A375 (cell line): ENCODE results near the gene NAPSA. TPM values are rescaled to one million over a fixed set of nuclear protein-coding genes. Genes with fewer than 3 reads are reported as not detected.

Experiments
- total RNA-seq: library from RNA; depleted of rRNA; stranded (reverse); fragments of >200 nt; shearing (Covaris generic); gene quantifications from 2 replicates; pipeline ENCODE4 v1.2.3, GENCODE V29; 2014; rRNA removed

The NAPSA gene
- total RNA-seq = not detected in 2 replicates

DNA sequence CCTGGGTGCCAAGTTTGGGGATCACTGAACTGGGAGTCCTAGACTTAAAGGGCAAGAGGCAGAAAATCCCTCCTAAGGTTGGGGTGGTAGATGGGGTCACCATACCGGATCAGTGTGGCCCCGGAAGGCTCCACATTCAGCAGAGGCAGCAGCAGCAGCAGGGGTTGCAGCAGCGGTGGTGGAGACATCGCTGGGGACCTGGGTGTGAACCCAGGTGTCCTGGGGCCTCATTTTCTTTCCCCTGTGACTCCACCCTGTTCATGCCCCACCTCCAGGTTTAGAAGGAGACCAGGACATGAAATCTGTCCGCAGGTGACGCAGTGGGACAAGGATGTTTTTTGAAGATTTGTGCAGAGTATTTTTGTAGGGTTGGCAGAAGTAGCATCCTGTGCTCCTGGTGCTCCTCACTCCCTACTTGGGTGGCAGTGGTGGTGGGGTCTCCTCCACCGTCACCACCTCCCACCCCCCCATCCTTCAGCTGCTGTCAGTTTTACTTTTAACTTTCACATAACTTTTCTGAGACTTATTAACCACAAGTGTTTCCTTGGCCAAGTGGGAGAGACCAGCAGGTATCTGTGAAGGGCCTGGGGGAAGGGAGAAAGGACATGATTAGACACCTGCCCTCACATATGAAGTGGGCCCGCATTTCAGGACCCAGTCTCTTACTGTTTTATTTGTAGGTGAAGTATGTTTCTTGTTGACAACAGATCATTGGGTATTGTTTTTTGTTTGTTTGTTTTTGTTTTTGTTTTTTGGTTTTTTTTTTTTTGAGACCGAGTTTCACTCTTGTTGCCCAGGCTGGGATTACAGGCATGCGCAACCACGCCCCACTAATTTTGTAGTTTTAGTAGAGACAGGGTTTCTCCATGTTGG is at the start of gene NAPSA:
NAPSA (minus strand) TSS at position 206 of the 873 bp plus-strand sequence; CDS start at position 188, 18 bp downstream.

DNA sequence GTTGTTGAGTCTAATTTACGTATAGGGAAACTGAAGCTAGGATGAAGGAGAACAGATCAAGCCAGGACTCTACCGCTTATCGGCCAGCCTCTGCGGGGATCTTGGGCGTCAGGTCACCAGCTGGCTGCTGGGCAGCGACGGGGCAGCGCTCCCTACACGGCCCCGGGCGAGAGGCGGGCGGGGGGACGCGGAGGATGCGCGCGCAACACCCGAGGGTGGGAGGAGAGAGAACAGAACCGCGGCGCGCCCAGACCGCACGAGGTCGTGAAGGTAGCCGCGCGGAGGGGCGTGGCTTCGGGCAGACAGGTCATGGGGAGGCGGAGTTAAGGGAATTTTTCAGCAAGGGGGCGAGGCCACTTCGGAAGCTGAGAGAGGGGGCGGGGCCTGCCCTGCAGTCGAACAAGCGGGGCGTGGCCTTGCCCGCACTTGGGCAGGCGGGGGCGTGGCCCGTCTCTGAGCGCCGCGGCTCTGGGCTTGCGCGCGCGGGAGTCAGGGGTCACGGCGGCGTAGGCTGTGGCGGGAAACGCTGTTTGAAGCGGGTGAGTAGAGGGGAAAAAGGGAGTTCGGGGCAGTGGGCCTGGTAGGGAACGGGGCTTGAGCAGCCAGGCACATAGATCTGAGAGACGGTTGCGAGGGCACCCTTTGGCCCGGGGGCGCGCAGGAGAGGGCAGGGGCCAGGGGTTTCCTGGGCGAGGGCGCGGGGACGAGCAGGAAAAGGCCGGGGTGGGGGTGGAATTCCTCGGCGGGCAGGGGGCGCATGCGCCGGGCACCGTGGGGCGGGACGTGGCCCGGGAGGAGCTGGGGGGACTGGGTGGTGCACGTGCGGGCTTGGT is 18.6 kb upstream of the NAPSA start, which contains the start of gene POLD1:
POLD1 (plus strand) TSS at position 496 of the 833 bp plus-strand sequence. CDS start 14,505 bp downstream, outside the sequence.

GRCh38 chr19:50376166-50377050 is 11.0 kb upstream of the NAPSA start, which contains the start of gene NR1H2:
NR1H2 (plus strand) TSS chr19:50376457; CDS start chr19:50377606, 1,149 bp downstream.

GRCh38 chr19:50329146-50329925 is 36.1 kb downstream of the NAPSA start, which contains the start of gene KCNC3:
KCNC3 (minus strand) TSS chr19:50329377; CDS start chr19:50329082, 295 bp downstream.

Other genes with a start within 250 kb of the NAPSA start
- gene IZUMO2, start 202.4 kb downstream of the NAPSA start, total RNA-seq = not detected in 2 replicates
- 6.8 and 6.9 TPM in 2 replicates for gene MYH14, start 162.0 kb downstream of the NAPSA start, total RNA-seq
- gene KCNC3, start 36.3 kb downstream of the NAPSA start, total RNA-seq = 1.2 and 1.5 TPM in 2 replicates
- 117 and 120 TPM in 2 replicates for gene NR1H2, start 10.8 kb upstream of the NAPSA start, total RNA-seq
- 130 and 138 TPM in 2 replicates for gene POLD1, start 18.7 kb upstream of the NAPSA start, total RNA-seq
- 0.11 TPM in 1 of 2 replicates, not detected in the other for gene SPIB, start 53.3 kb upstream of the NAPSA start, total RNA-seq
- not detected in 2 replicates for gene MYBPC2, start 67.3 kb upstream of the NAPSA start, total RNA-seq
- 40.9 and 44.9 TPM in 2 replicates for gene EMC10, start 110.9 kb upstream of the NAPSA start, total RNA-seq
- 0.15 and 0.88 TPM in 2 replicates for gene GARIN5A, start 111.2 kb upstream of the NAPSA start, total RNA-seq
- gene JOSD2, start 145.6 kb upstream of the NAPSA start, total RNA-seq = 42.8 and 58.6 TPM in 2 replicates
- not detected in 2 replicates for gene ASPDH, start 148.3 kb upstream of the NAPSA start, total RNA-seq
- gene LRRC4B, start 202.8 kb upstream of the NAPSA start, total RNA-seq = 7.4 and 8.4 TPM in 2 replicates